NB4 (cell line): ENCODE data around the gene CD248.

Experiments used
- DNase-seq: peaks from one replicate; pipeline ENCODE4 v3.0.0; 2010; ENCODE audit warnings: low read depth
- H3K4me3 ChIP-seq: one replicate; pipeline ENCODE4 v1.5.1; 2011; ENCODE audit warnings: mild to moderate bottlenecking, low read depth, low read length, moderate library complexity
- CTCF ChIP-seq: IDR thresholded peaks from one replicate; pipeline ENCODE4 v1.5.1; 2012; ENCODE audit warnings: low read depth, low read length
- MYC ChIP-seq: IDR thresholded peaks from 2 replicates; pipeline ENCODE4 v1.6.1; 2011; ENCODE audit warnings: low read depth, low read length
- POLR2A ChIP-seq: IDR thresholded peaks from 2 replicates; pipeline ENCODE4 v1.6.1; 2011; ENCODE audit warnings: mild to moderate bottlenecking; ENCODE audit not compliant: insufficient read length; ENCODE audit errors: extremely low read depth
- TF ChIP-seq, protein P1 (sequence below): IDR thresholded peaks from 2 replicates; pipeline ENCODE4 v1.6.1; 2011; ENCODE audit warnings: low read depth, low read length

Gene CD248

DNA sequence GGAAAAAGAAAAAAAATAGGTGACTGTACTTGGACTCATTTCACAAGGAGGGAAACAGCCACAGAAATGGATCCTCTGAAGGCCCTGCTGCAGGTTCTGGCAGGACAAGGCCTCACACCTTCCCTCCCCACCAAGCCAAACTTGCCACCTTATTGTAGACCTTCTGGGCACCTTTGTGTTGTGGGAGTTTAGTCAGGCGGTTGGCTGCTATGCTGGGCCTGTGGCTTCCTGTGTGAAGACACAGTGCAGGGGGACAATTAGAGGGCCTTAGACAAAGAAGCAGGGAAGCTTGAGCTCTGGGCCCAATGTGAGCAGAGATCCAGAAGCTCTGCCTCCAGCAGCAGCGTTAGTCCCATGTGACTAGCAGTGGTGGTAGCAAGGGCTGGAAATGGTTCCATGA is 44.2 kb downstream of the CD248 start:
- H3K4me3 ChIP-seq = no peak overlapping the region
- no peak for TF ChIP-seq CTCF
- TF ChIP-seq POLR2A = no peak
- TF ChIP-seq MYC = no peak
- TF ChIP-seq, protein P1, sequence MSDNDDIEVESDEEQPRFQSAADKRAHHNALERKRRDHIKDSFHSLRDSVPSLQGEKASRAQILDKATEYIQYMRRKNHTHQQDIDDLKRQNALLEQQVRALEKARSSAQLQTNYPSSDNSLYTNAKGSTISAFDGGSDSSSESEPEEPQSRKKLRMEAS = no peak
- no peak for DNase-seq

DNA sequence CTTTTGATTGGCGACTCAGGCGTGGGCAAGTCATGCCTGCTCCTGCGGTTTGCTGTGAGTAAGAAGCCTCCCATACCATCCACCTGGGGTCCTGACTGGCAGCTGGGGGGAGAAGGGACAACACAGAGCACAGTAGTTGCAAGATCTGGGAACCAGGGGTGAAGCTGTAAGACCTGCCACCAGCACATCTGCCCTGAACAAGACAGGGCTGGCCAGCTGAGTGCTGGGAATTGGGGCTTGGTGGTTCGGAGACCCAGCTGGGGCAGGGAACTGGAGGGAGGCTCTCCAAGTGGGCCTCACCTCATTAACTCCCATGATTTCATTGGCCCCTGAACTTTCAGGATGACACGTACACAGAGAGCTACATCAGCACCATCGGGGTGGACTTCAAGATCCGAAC is 45.0 kb downstream of the CD248 start:
- H3K4me3 ChIP-seq = no peak overlapping the region
- TF ChIP-seq POLR2A = no peak
- TF ChIP-seq MYC = no peak
- TF ChIP-seq, protein P1 = no peak
- TF ChIP-seq CTCF = no peak
- no peak for DNase-seq

GRCh38 chr11:66268952-66269905 is 47.6 kb downstream of the CD248 start:
- TF ChIP-seq POLR2A (no peak), MYC (no peak), CTCF (peak; percentile 17)
- DNase-seq = peak; percentile 59
- peak overlapping the region; percentile 93 for H3K4me3 ChIP-seq

GRCh38 chr11:66268244-66268951 is 48.4 kb downstream of the CD248 start, which contains the start of gene RAB1B:
Gene RAB1B (plus strand): TSS chr11:66268639. CDS start chr11:66268680, 41 bp downstream.
- H3K4me3 ChIP-seq = peak within 1 kb of the TSS; percentile 93
- peak; percentile 62 for TF ChIP-seq MYC
- TF ChIP-seq CTCF = no peak
- TF ChIP-seq POLR2A = peak; percentile 81
- TF ChIP-seq, protein P1 = peak; percentile 77

GRCh38 chr11:66267379-66268243 is 49.2 kb downstream of the CD248 start:
- TF ChIP-seq POLR2A (peak; percentile 62), CTCF (peak; percentile 3), MYC (no peak)
- TF ChIP-seq, protein P1 = 0 out of 2 replicates have a peak, but pooled peaks have one; percentile 25
- peak overlapping the region; percentile 67 for H3K4me3 ChIP-seq
- peak; percentile 89 for DNase-seq

More at GRCh38 chr11:66268244-66268951, 48.4 kb downstream of the CD248 start, which contains the start of gene RAB1B:
- peak; percentile 100 for DNase-seq
